Activated CD8-positive, alpha-beta T cell treated with anti-CD3 and anti-CD28 coated beads, Interleukin-2, amount 10 ng/mL, durations not matched to agents 7 days and 5 days (primary cell): Measurements from ENCODE around the gene EIPR1. TPM values are rescaled to one million over a fixed set of nuclear protein-coding genes. Genes with fewer than 3 reads are reported as not detected.

Experiments used
- ATAC-seq: fragments of 150-1000 bp; cut with Tn5 transposase; one replicate; pipeline ENCODE4 v1.10.0; 2021; ENCODE audit warnings: moderate library complexity
- CTCF ChIA-PET: fragments of 350-600 bp; sonication (Branson Sonifier 250); formaldehyde crosslinking; loops from one replicate; lab custom pipeline; 2021; ENCODE audit warnings: antibody characterized with exemption; lab: Charles Lee
- POLR2A ChIA-PET: fragments of 350-600 bp; sonication (Branson Sonifier 250); formaldehyde crosslinking; loops from one replicate; lab custom pipeline; 2021; ENCODE audit warnings: antibody characterized with exemption; lab: Charles Lee
- DNase-seq: peaks from one replicate; pipeline ENCODE4 v3.0.0-alpha.2; 2020
- H3K27ac Mint-ChIP-seq: one replicate; pipeline ENCODE4 v1.8.0; 2021; ENCODE audit warnings: mild to moderate bottlenecking, mixed read lengths
- H3K27me3 Mint-ChIP-seq: one replicate; pipeline ENCODE4 v1.8.0; 2021; ENCODE audit warnings: low read depth, mixed read lengths
- H3K36me3 Mint-ChIP-seq: one replicate; pipeline ENCODE4 v1.8.0; 2021; ENCODE audit warnings: low read depth, mixed read lengths
- H3K4me1 Mint-ChIP-seq: one replicate; pipeline ENCODE4 v1.8.0; 2021; ENCODE audit warnings: low read depth, mixed read lengths
- H3K4me3 Mint-ChIP-seq: one replicate; pipeline ENCODE4 v1.8.0; 2021; ENCODE audit warnings: mild to moderate bottlenecking, mixed read lengths
- H3K9me3 Mint-ChIP-seq: one replicate; pipeline ENCODE4 v1.8.0; 2022; ENCODE audit warnings: mixed read lengths; ENCODE audit not compliant: insufficient read depth
- total RNA-seq, 2 experiments: library from RNA; stranded (reverse); gene quantifications; one replicate each; pipeline ENCODE4 v1.2.3, GENCODE V29; 2021

Gene EIPR1
- total RNA-seq, 2 experiments from 2014 or later = 38.9 to 41.4 TPM

DNA sequence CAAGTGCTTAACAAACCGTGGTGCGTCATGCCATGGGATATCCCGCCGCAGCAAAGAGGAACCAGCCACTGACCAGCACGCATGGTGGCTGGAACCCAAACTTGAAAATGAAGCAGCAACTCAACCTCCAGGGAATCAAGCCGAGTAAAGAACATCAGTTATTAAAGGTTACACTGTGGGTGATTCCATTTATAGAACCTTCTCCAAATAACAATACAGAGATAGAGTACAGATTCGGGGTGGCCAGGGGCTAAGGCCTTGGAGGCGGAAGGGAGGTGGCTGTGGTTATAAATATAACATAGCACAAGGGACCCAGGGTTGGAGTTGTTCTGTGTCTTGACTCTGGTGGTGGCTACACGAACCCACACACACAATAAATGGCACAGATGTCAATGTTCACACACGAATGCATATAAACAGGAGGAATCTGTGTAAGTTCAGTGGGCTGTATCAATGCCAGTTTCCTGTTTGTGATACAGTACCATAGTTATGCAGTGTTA, 123.1 kb downstream of the EIPR1 start:
- POLR2A ChIA-PET = no interaction called here
- Mint-ChIP-seq H3K27me3 (no peaks in the 10 kb centered on the region), H3K9me3 (peaks cover 4% of the 10 kb centered on the region), H3K4me1 (no peaks in the 10 kb centered on the region), H3K4me3 (no peak overlapping the region), H3K27ac (no peak overlapping the region), H3K36me3 (peaks cover 49% of the 10 kb centered on the region)
- CTCF ChIA-PET = no interaction called here
- no peak for ATAC-seq
- no peak for DNase-seq

DNA sequence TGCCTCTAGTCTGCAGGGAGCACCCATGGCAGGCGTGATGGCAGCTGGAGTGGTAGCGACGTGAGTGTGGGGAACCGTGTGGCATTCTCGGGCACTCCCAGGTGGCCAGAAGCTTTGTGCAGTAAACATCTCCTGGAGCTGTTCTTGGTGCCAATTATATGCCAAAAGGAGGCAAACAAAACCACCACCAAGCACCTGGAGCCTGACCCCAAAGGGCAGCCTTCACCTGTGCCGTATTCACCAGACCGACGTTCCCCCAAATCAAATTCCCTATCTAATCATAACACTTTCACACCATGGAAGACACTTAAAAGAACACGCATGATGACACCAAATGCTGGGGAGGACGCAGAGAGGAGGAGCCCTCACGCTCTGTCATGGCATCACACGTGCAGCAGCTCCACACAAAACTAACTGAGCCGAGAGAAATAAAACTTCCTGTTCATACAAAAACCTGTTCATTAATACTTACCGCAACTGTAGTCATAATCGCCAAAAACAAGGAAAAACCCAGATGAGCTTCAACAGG, 123.6 kb downstream of the EIPR1 start:
- no peaks in the 10 kb centered on the region for H3K4me1 Mint-ChIP-seq
- peaks cover 54% of the 10 kb centered on the region for H3K36me3 Mint-ChIP-seq
- no peaks in the 10 kb centered on the region for H3K27me3 Mint-ChIP-seq
- ATAC-seq = no peak
- POLR2A ChIA-PET = no interaction called here
- no peak overlapping the region for H3K27ac Mint-ChIP-seq
- H3K9me3 Mint-ChIP-seq = peaks cover 4% of the 10 kb centered on the region
- CTCF ChIA-PET = no interaction called here
- no peak for DNase-seq
- H3K4me3 Mint-ChIP-seq = no peak overlapping the region

DNA sequence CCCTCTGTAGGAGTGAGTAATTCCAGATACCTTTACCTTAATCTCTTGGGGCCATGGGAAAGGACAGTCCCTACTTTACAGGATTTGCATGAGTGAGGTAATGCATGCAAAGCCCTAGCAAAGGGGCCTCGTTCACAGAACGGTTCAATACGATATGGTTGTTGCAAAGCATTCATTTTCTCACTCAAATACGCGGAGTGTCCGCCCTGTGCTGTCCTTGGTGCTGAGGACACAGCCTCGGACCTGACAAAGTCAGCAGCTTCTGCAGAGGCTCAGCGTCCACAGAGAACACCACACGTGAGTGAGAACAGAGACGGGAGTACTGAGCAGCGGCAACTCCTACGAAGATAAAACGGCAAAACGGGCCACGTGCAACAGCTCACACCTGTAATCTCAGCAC, 125.7 kb downstream of the EIPR1 start:
- DNase-seq = no peak
- H3K27me3 Mint-ChIP-seq = no peaks in the 10 kb centered on the region
- peaks cover 66% of the 10 kb centered on the region for H3K36me3 Mint-ChIP-seq
- H3K27ac Mint-ChIP-seq = no peak overlapping the region
- POLR2A ChIA-PET = no interaction called here
- no peak overlapping the region for H3K4me3 Mint-ChIP-seq
- CTCF ChIA-PET = no interaction called here
- ATAC-seq = no peak
- H3K4me1 Mint-ChIP-seq = peaks cover 5% of the 10 kb centered on the region
- peaks cover 4% of the 10 kb centered on the region for H3K9me3 Mint-ChIP-seq

DNA sequence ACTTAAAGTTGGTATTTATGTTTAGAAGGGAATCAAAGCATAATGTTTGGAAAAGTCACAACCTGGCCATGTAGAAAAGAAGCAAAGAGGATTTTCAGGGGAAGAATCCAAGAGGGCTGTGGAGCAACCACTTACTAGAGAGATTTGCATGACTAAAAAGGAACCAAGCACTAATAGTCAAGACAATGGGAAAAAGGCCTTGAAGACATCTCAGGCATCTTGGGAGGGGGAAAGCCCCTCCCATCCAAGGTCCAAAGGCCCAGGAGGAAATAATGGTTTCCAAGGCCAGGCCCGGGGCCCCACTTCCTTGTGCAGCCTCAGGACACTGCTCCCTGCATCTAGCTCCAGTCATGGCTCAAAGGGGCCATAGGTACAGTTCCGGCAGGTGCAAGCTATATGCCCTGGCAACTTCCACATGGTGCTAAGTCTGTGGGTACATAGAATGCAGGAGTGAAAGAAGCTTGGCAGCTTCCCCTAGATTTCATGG, 128.1 kb downstream of the EIPR1 start:
- CTCF ChIA-PET = no interaction called here
- no peaks in the 10 kb centered on the region for H3K27me3 Mint-ChIP-seq
- POLR2A ChIA-PET = no interaction called here
- peaks cover 59% of the 10 kb centered on the region for H3K36me3 Mint-ChIP-seq
- no peak for DNase-seq
- peaks cover 4% of the 10 kb centered on the region for H3K9me3 Mint-ChIP-seq
- no peak overlapping the region for H3K27ac Mint-ChIP-seq
- H3K4me1 Mint-ChIP-seq = peaks cover 5% of the 10 kb centered on the region
- ATAC-seq = no peak
- no peak overlapping the region for H3K4me3 Mint-ChIP-seq

DNA sequence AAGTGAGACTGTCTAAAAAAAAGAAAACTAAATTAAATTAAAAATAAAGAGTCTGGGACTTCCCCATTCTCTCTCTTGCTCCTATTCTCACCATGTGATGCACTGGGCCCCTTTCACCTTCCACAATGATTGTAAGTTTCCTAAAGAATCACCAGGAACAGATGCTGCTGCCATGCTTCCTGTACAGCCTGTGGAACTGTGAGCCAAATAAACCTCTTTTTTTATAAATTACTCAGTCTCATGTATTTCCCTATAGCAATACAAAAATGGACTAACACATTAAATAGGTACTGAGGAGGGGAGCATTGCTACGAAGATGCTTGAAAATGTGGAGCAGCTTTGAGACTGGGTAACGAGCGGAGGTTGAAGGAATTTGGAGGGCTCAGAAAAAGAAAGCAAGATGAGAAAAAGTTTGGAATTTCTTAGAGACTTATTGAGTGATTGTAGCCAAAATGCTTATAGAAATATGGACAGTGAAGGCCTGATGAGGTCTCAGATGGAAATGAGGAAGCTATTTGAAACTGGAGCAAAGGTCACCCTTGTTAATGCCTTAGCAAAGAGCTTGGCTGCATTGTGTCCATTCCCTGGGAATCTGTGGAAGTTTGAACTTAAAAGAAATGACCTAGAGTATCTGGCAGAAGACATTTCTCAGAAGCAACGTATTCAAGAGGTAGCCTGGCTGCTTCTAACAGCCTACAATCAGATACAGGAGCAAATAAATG, 128.7 kb downstream of the EIPR1 start:
- Mint-ChIP-seq H3K27ac (no peak overlapping the region), H3K4me3 (no peak overlapping the region), H3K36me3 (peaks cover 56% of the 10 kb centered on the region), H3K4me1 (peaks cover 5% of the 10 kb centered on the region), H3K9me3 (peaks cover 4% of the 10 kb centered on the region), H3K27me3 (no peaks in the 10 kb centered on the region)
- no peak for ATAC-seq
- DNase-seq = no peak
- ChIA-PET CTCF (no interaction called here), POLR2A (no interaction called here)

- Mint-ChIP-seq H3K4me1 (peaks cover 16% of the 10 kb centered on the region), H3K27ac (no peak overlapping the region), H3K4me3 (no peak overlapping the region), H3K27me3 (no peaks in the 10 kb centered on the region), H3K36me3 (peaks cover 51% of the 10 kb centered on the region), H3K9me3 (peaks cover 4% of the 10 kb centered on the region)
- ChIA-PET POLR2A (no interaction called here), CTCF (no interaction called here)
- DNase-seq = no peak
- no peak for ATAC-seq
These were observed 130.5 kb downstream of the EIPR1 start for GRCh38 chr2:3246928-3247714.

DNA sequence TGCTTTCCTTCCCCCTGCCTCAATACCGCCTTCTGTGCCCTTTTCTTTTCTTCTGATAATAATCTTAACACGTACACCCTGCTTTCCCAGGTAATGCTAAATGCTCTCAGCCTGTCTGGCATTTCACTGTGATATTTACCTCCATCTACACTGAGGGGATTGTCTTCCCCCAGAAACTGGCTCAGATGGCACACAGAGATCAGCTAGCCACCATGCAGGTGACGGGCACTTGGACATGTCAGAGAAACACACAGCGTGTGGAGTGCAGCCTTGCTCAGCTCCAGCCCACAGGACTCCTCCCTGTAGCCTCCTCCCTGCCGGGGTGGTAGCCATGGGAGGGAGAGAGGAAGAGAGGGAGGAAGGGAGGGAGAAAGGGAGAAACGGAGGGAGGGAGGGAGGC, 131.2 kb downstream of the EIPR1 start:
- Mint-ChIP-seq H3K4me3 (no peak overlapping the region), H3K9me3 (peaks cover 2% of the 10 kb centered on the region)

GRCh38 chr2:3244486-3244885, 133.1 kb downstream of the EIPR1 start:
- POLR2A ChIA-PET = no interaction called here
- Mint-ChIP-seq H3K4me3 (no peak overlapping the region), H3K27ac (no peak overlapping the region), H3K27me3 (no peaks in the 10 kb centered on the region), H3K4me1 (peaks cover 23% of the 10 kb centered on the region), H3K9me3 (no peaks in the 10 kb centered on the region), H3K36me3 (peaks cover 32% of the 10 kb centered on the region)
- DNase-seq (no peak), ATAC-seq (no peak)
- CTCF ChIA-PET = no interaction called here

More for the DNA sequence above, 131.2 kb downstream of the EIPR1 start:
- ATAC-seq (no peak), DNase-seq (no peak)
- Mint-ChIP-seq H3K27ac (no peak overlapping the region), H3K4me1 (peaks cover 23% of the 10 kb centered on the region), H3K27me3 (no peaks in the 10 kb centered on the region), H3K36me3 (peaks cover 44% of the 10 kb centered on the region)
- CTCF ChIA-PET = no interaction called here
- POLR2A ChIA-PET = no interaction called here

GRCh38 chr2:3243804-3244203, 133.8 kb downstream of the EIPR1 start:
- Mint-ChIP-seq H3K9me3 (no peaks in the 10 kb centered on the region), H3K4me1 (peaks cover 23% of the 10 kb centered on the region), H3K36me3 (peaks cover 25% of the 10 kb centered on the region), H3K27ac (no peak overlapping the region), H3K27me3 (no peaks in the 10 kb centered on the region), H3K4me3 (no peak overlapping the region)
- ChIA-PET CTCF (interaction anchor here (1.4 kb wide), 1 partner anchor 21 kb away, joined by 5 read pairs; no protein-coding TSS in a partner anchor), POLR2A (no interaction called here)
- ATAC-seq (no peak), DNase-seq (no peak)

GRCh38 chr2:3242747-3243369, 134.8 kb downstream of the EIPR1 start:
- peak; percentile 54 for DNase-seq
- ChIA-PET CTCF (interaction anchor here (1.4 kb wide), 1 partner anchor 20 kb away, joined by 5 read pairs; no protein-coding TSS in a partner anchor), POLR2A (no interaction called here)
- H3K36me3 Mint-ChIP-seq = peaks cover 22% of the 10 kb centered on the region
- H3K4me1 Mint-ChIP-seq = peaks cover 23% of the 10 kb centered on the region
- H3K4me3 Mint-ChIP-seq = peak overlapping the region; percentile 3
- H3K9me3 Mint-ChIP-seq = no peaks in the 10 kb centered on the region
- no peak overlapping the region for H3K27ac Mint-ChIP-seq
- ATAC-seq = peak; percentile 63
- no peaks in the 10 kb centered on the region for H3K27me3 Mint-ChIP-seq

- H3K27me3 Mint-ChIP-seq = no peaks in the 10 kb centered on the region
- ChIA-PET CTCF (interaction anchor here (1.4 kb wide), 1 partner anchor 19 kb away, joined by 5 read pairs; no protein-coding TSS in a partner anchor), POLR2A (no interaction called here)
- H3K4me3 Mint-ChIP-seq = no peak overlapping the region
- no peak for DNase-seq
- no peaks in the 10 kb centered on the region for H3K9me3 Mint-ChIP-seq
- peaks cover 25% of the 10 kb centered on the region for H3K4me1 Mint-ChIP-seq
- H3K27ac Mint-ChIP-seq = no peak overlapping the region
- ATAC-seq = peak; percentile 12
- peaks cover 21% of the 10 kb centered on the region for H3K36me3 Mint-ChIP-seq
These were observed 135.5 kb downstream of the EIPR1 start for GRCh38 chr2:3241971-3242746.
